ENCODE data around the gene TERT.
"Not testable (repeated sequence)": the region's sequence is repeated elsewhere in the genome, so short reads cannot be mapped to it uniquely, and the experiment has no call there.

GRCh38 chr5:1275397-1276391, 19.2 kb downstream of the TERT start:
- TF ChIP-seq POLR2A, CTCF (IDR thresholded peaks at IDR 0.05): not testable (repeated sequence)
